Keratinocyte (primary cell): ENCODE results near the gene ATP11A. TPM values are rescaled to one million over a fixed set of nuclear protein-coding genes. Genes with fewer than 3 reads are reported as not detected.

ENCODE experiments used
- DNase-seq: peaks from one replicate; pipeline ENCODE4 v3.0.0-alpha.2; 2011; ENCODE audit warnings: low read depth, missing footprints, low spot score
- FAIRE-seq: peaks from 2 replicates; lab custom pipeline; 2011; peaks lifted over from hg19 to GRCh38; lab: Jason Lieb, UNC
- H2AFZ ChIP-seq: 2 replicates; pipeline ENCODE4 v1.6.0; 2012; ENCODE audit warnings: low read length, control low read depth, inconsistent platforms; ENCODE audit not compliant: control insufficient read depth
- H3K27ac ChIP-seq: 2 replicates; pipeline ENCODE4 v1.5.1; 2011; ENCODE audit warnings: low read length; ENCODE audit not compliant: control insufficient read depth, insufficient read depth
- H3K27me3 ChIP-seq: 3 replicates; pipeline ENCODE4 v1.6.0; 2011; ENCODE audit warnings: low read length; ENCODE audit not compliant: control insufficient read depth, insufficient read depth; ENCODE audit errors: extremely low read depth
- H3K36me3 ChIP-seq, 2 experiments: 2 replicates in 1 of 2; 3 replicates in 1 of 2; pipeline ENCODE4 v1.5.1; 2011; ENCODE audit warnings: low read length in 2 of 2, mild to moderate bottlenecking in 1 of 2; ENCODE audit not compliant: control insufficient read depth in 2 of 2, insufficient read depth in 2 of 2; ENCODE audit errors: extremely low read depth in 1 of 2
- H3K4me1 ChIP-seq: 3 replicates; pipeline ENCODE4 v1.5.1; 2011; ENCODE audit warnings: low read length; ENCODE audit not compliant: control insufficient read depth, insufficient read depth; ENCODE audit errors: extremely low read depth
- H3K4me2 ChIP-seq: 3 replicates; pipeline ENCODE4 v1.6.0; 2011; ENCODE audit warnings: low read depth, low read length; ENCODE audit not compliant: control insufficient read depth, insufficient read depth; ENCODE audit errors: extremely low read depth
- H3K4me3 ChIP-seq, 3 experiments: fragments of 200-600 bp in 1 of 3; sonication (generic) in 1 of 3; 2 replicates in 2 of 3; 3 replicates in 1 of 3; pipeline ENCODE4 v1.5.1; 2011 to 2016; ENCODE audit warnings: low read length in 3 of 3, mild to moderate bottlenecking in 3 of 3, control low read depth in 2 of 3, inconsistent platforms in 1 of 3, low read depth in 1 of 3, mixed read lengths in 1 of 3, mixed run types in 1 of 3, moderate library complexity in 1 of 3; ENCODE audit not compliant: control insufficient read depth in 2 of 3, insufficient read depth in 2 of 3; ENCODE audit errors: extremely low read depth in 1 of 3
- H3K79me2 ChIP-seq: 2 replicates; pipeline ENCODE4 v1.6.0; 2012; ENCODE audit warnings: low read length; ENCODE audit not compliant: control insufficient read depth, insufficient read depth
- H3K9ac ChIP-seq: 3 replicates; pipeline ENCODE4 v1.6.0; 2011; ENCODE audit warnings: low read length; ENCODE audit not compliant: control insufficient read depth, insufficient read depth; ENCODE audit errors: extremely low read depth
- H3K9me1 ChIP-seq: 3 replicates; pipeline ENCODE4 v1.6.0; 2011; ENCODE audit warnings: low read length; ENCODE audit not compliant: control insufficient read depth, insufficient read depth; ENCODE audit errors: extremely low read depth
- H3K9me3 ChIP-seq: 2 replicates; pipeline ENCODE4 v1.5.1; 2012; ENCODE audit warnings: low read depth, low read length; ENCODE audit not compliant: control insufficient read depth
- H4K20me1 ChIP-seq: 3 replicates; pipeline ENCODE4 v1.6.0; 2011; ENCODE audit warnings: low read length; ENCODE audit not compliant: control insufficient read depth, insufficient read depth; ENCODE audit errors: extremely low read depth
- EZH2 ChIP-seq: IDR thresholded peaks from one replicate; pipeline ENCODE4 v1.6.1; 2012; ENCODE audit warnings: inconsistent platforms, mild to moderate bottlenecking, low read length, moderate library complexity
- dilution Hi-C: fragments of 300-500 bp; cut with MboI; formaldehyde crosslinking; loops from one replicate; pipeline ENCODE4 v1.7.0; 2020; ENCODE audit warnings: low sequenced_read_pairs; ENCODE audit not compliant: extremely low pct_ligation_motif_present
- polyA plus RNA-seq, 5 experiments: library from polyadenylated mRNA; depleted of rRNA in 3 of 5; stranded (reverse) in 3 of 5; stranded (forward) in 1 of 5; unstranded in 1 of 5; fragments of >200 nt; gene quantifications; 1 replicate in 1 of 5; 2 replicates in 3 of 5; 3 replicates in 1 of 5; pipeline versions ENCODE4 v1.2.1 to v1.2.3, GENCODE V29; 2011 to 2012; ENCODE audit warnings: missing spikeins in 2 of 5, low read depth in 1 of 5, low replicate concordance in 1 of 5
- TF ChIP-seq, protein P1 (sequence below), 3 experiments: IDR thresholded peaks in 1 of 3; conservative IDR thresholded peaks in 1 of 3; optimal IDR thresholded peaks in 1 of 3; 2 replicates in 2 of 3; 3 replicates in 1 of 3; pipeline versions ENCODE3 to v1.5.1; 2011; ENCODE audit warnings: low read length in 3 of 3, mild to moderate bottlenecking in 3 of 3, moderate library complexity in 2 of 3, control low read depth in 1 of 3, inconsistent platforms in 1 of 3; ENCODE audit not compliant: insufficient read depth in 2 of 3; ENCODE audit errors: extremely low read depth in 1 of 3

ATP11A gene
- polyA plus RNA-seq, 1 donor (not counting 4 experiments of a cell fraction or from before 2014, with no cell fraction given), result 4.3 TPM

DNA sequence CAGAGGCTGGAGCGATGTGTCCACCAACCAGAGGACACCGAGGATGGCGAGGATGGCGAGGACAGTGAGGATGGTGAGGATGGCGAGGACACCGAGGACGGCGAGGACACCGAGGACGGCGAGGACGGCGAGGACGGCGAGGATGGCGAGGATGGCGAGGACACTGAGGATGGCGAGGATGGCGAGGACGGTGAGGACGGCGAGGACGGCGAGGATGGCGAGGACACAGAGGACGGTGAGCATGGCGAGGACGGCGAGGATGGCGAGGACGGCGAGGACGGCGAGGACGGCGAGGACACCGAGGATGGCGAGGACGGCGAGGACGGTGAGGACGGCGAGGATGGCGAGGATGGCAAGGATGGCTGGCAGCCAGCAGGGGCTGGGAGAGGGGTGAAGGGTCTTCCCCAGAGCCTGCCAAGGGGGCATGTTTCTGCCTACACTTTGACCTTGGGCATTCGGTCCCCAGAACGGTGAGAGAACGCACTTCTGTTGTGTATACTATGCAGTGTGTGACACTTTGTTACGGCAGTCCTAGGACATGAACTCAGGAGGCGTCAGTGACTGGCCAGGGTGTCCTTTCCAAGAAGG is 44.4 kb upstream of the ATP11A start:
- dilution Hi-C loops, result no loop called here
- H3K9me3 ChIP-seq, result no peaks in the 10 kb centered on the region
- H3K27me3 ChIP-seq, result no peaks in the 10 kb centered on the region
- no peaks in the 10 kb centered on the region for H3K4me1 ChIP-seq
- H3K79me2 ChIP-seq, result no peaks in the 10 kb centered on the region
- H2AFZ ChIP-seq, result no peak overlapping the region
- FAIRE-seq, result no peak
- no peak overlapping the region for H3K9ac ChIP-seq
- DNase-seq, result no peak
- H3K4me3 ChIP-seq, result no peak overlapping the region
- no peaks in the 10 kb centered on the region for H3K9me1 ChIP-seq
- H3K36me3 ChIP-seq, result no peaks in the 10 kb centered on the region
- H3K27ac ChIP-seq, result no peak overlapping the region
- H3K4me2 ChIP-seq, result no peak overlapping the region
- no peaks in the 10 kb centered on the region for H4K20me1 ChIP-seq
- no peak for TF ChIP-seq EZH2
- TF ChIP-seq, protein P1, sequence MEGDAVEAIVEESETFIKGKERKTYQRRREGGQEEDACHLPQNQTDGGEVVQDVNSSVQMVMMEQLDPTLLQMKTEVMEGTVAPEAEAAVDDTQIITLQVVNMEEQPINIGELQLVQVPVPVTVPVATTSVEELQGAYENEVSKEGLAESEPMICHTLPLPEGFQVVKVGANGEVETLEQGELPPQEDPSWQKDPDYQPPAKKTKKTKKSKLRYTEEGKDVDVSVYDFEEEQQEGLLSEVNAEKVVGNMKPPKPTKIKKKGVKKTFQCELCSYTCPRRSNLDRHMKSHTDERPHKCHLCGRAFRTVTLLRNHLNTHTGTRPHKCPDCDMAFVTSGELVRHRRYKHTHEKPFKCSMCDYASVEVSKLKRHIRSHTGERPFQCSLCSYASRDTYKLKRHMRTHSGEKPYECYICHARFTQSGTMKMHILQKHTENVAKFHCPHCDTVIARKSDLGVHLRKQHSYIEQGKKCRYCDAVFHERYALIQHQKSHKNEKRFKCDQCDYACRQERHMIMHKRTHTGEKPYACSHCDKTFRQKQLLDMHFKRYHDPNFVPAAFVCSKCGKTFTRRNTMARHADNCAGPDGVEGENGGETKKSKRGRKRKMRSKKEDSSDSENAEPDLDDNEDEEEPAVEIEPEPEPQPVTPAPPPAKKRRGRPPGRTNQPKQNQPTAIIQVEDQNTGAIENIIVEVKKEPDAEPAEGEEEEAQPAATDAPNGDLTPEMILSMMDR (optimal IDR thresholded peaks at IDR 0.05 in 1 of 3, IDR thresholded peaks at IDR 0.05 in 1 of 3, conservative IDR thresholded peaks at IDR 0.05 in 1 of 3; ENCODE audit: extremely low read depth in 1 of 3, insufficient read depth in 2 of 3, low read length in 3 of 3), result no peak

DNA sequence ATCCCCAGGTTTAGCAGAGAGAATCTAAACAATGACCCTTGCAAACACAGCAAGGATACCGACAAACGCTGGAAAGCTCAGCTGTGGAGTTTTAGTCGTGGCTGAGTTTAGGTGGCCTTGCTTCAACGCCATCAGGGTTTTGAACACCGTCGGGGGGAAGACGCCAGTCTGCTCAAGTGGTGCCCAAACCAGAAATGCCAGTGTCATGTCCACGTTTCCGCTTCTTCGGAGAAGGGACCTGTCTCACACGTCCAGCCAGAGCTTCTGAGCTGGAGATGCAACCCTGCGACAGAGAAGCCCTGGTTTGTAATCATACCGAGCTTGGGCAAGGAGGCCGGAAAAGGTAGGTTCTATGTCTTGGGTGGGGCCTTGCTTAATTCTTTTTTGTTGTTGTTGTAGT is 42.6 kb upstream of the ATP11A start:
- no peak overlapping the region for H3K9ac ChIP-seq
- peaks cover under 1% of the 10 kb centered on the region for H3K4me1 ChIP-seq
- dilution Hi-C loops, result no loop called here
- no peak overlapping the region for H3K4me3 ChIP-seq
- no peaks in the 10 kb centered on the region for H4K20me1 ChIP-seq
- no peaks in the 10 kb centered on the region for H3K36me3 ChIP-seq
- H3K79me2 ChIP-seq, result no peaks in the 10 kb centered on the region
- H3K27ac ChIP-seq, result no peak overlapping the region
- H3K4me2 ChIP-seq, result no peak overlapping the region
- DNase-seq, result no peak
- H3K9me3 ChIP-seq, result no peaks in the 10 kb centered on the region
- H3K9me1 ChIP-seq, result no peaks in the 10 kb centered on the region
- FAIRE-seq, result no peak
- H3K27me3 ChIP-seq, result no peaks in the 10 kb centered on the region
- H2AFZ ChIP-seq, result no peak overlapping the region
- no peak for TF ChIP-seq EZH2
- TF ChIP-seq, protein P1 (optimal IDR thresholded peaks at IDR 0.05 in 1 of 3, IDR thresholded peaks at IDR 0.05 in 1 of 3, conservative IDR thresholded peaks at IDR 0.05 in 1 of 3; ENCODE audit: extremely low read depth in 1 of 3, insufficient read depth in 2 of 3, low read length in 3 of 3), result no peak
